ENCODE data around the gene CERK.

The CERK gene

GRCh38 chr22:46758121-46758520 is 20.1 kb upstream of the CERK start:
- TF ChIP-seq CTCF (IDR thresholded peaks at IDR 0.05; ENCODE audit: insufficient read depth, low read length, poor library complexity, severe bottlenecking): no peak
- H3K4me3 ChIP-seq (replicated peaks; ENCODE audit: low read depth, low read length): no peak overlapping the region
- DNase-seq (ENCODE audit: extremely low read depth, insufficient read length): no peak
- no peaks in the 10 kb centered on the region for H3K27me3 ChIP-seq (replicated peaks; ENCODE audit: control insufficient read depth, insufficient read depth, low read length)
- no peaks in the 10 kb centered on the region for H3K36me3 ChIP-seq (ENCODE audit: control insufficient read depth, insufficient read depth, low read length)

GRCh38 chr22:46757104-46757503 is 19.1 kb upstream of the CERK start:
- H3K4me3 ChIP-seq (replicated peaks; ENCODE audit: low read depth, low read length): no peak overlapping the region
- H3K27me3 ChIP-seq (replicated peaks; ENCODE audit: control insufficient read depth, insufficient read depth, low read length): no peaks in the 10 kb centered on the region
- DNase-seq (ENCODE audit: extremely low read depth, insufficient read length): no peak
- H3K36me3 ChIP-seq (ENCODE audit: control insufficient read depth, insufficient read depth, low read length): no peaks in the 10 kb centered on the region
- no peak for TF ChIP-seq CTCF (IDR thresholded peaks at IDR 0.05; ENCODE audit: insufficient read depth, low read length, poor library complexity, severe bottlenecking)

- Histone ChIP-seq H3K36me3 (ENCODE audit: control insufficient read depth, insufficient read depth, low read length) (no peaks in the 10 kb centered on the region), H3K27me3 (replicated peaks; ENCODE audit: control insufficient read depth, insufficient read depth, low read length) (no peaks in the 10 kb centered on the region), H3K4me3 (replicated peaks; ENCODE audit: low read depth, low read length) (no peak overlapping the region)
- no peak for DNase-seq (ENCODE audit: extremely low read depth, insufficient read length)
- no peak for TF ChIP-seq CTCF (IDR thresholded peaks at IDR 0.05; ENCODE audit: insufficient read depth, low read length, poor library complexity, severe bottlenecking)
These were observed 18.0 kb upstream of the CERK start for GRCh38 chr22:46756097-46756496.

- H3K27me3 ChIP-seq (replicated peaks; ENCODE audit: control insufficient read depth, insufficient read depth, low read length): no peaks in the 10 kb centered on the region
- DNase-seq (ENCODE audit: extremely low read depth, insufficient read length): no peak
- H3K36me3 ChIP-seq (ENCODE audit: control insufficient read depth, insufficient read depth, low read length): no peaks in the 10 kb centered on the region
- H3K4me3 ChIP-seq (replicated peaks; ENCODE audit: low read depth, low read length): no peak overlapping the region
- no peak for TF ChIP-seq CTCF (IDR thresholded peaks at IDR 0.05; ENCODE audit: insufficient read depth, low read length, poor library complexity, severe bottlenecking)
These were observed 17.5 kb upstream of the CERK start for GRCh38 chr22:46755525-46755924.

- no peaks in the 10 kb centered on the region for H3K27me3 ChIP-seq (replicated peaks; ENCODE audit: control insufficient read depth, insufficient read depth, low read length)
- TF ChIP-seq CTCF (IDR thresholded peaks at IDR 0.05; ENCODE audit: insufficient read depth, low read length, poor library complexity, severe bottlenecking): no peak
- DNase-seq (ENCODE audit: extremely low read depth, insufficient read length): no peak
- no peak overlapping the region for H3K4me3 ChIP-seq (replicated peaks; ENCODE audit: low read depth, low read length)
- no peaks in the 10 kb centered on the region for H3K36me3 ChIP-seq (ENCODE audit: control insufficient read depth, insufficient read depth, low read length)
These were observed 16.8 kb upstream of the CERK start for GRCh38 chr22:46754826-46755225.

GRCh38 chr22:46754110-46754799 is 16.2 kb upstream of the CERK start:
- no peak for DNase-seq (ENCODE audit: extremely low read depth, insufficient read length)
- no peak overlapping the region for H3K4me3 ChIP-seq (replicated peaks; ENCODE audit: low read depth, low read length)
- TF ChIP-seq CTCF (IDR thresholded peaks at IDR 0.05; ENCODE audit: insufficient read depth, low read length, poor library complexity, severe bottlenecking): no peak

More at GRCh38 chr22:46754110-46754799, 16.2 kb upstream of the CERK start:
- no peaks in the 10 kb centered on the region for H3K36me3 ChIP-seq (ENCODE audit: control insufficient read depth, insufficient read depth, low read length)
- no peaks in the 10 kb centered on the region for H3K27me3 ChIP-seq (replicated peaks; ENCODE audit: control insufficient read depth, insufficient read depth, low read length)
